Measurements from ENCODE around the gene TENT4B. TPM values are rescaled to one million over a fixed set of nuclear protein-coding genes. Genes with fewer than 3 reads are reported as not detected.

The TENT4B gene
- polyA plus RNA-seq, 2 of the 4 experiments (the other 2 are of a cell fraction) = 12.2 to 19.4 TPM

GRCh38 chr16:50229149-50229726, 76.1 kb downstream of the TENT4B start:
- Histone ChIP-seq H3K27ac (no peak overlapping the region), H3K4me2 (no peak overlapping the region), H3K9me3 (no peaks in the 10 kb centered on the region), H3K4me3 (no peak overlapping the region), H3K4me1 (peaks cover 8% of the 10 kb centered on the region)
- ChIA-PET POLR2A (no interaction called here), CTCF (interaction anchor here (0.6 to 1.5 kb wide), 2 partner anchors 204 to 436 kb away, joined by 3 read pairs; partner anchors contain the start of gene CNEP1R1)
- TF ChIP-seq HEYL (CRISPR knock-in tag; IDR thresholded peaks at IDR 0.05) (no peak), SREBF2 (IDR thresholded peaks at IDR 0.05) (no peak), CEBPB (IDR thresholded peaks at IDR 0.05) (no peak), FOXS1 (CRISPR knock-in tag; IDR thresholded peaks at IDR 0.05) (no peak), EHMT2 (IDR thresholded peaks at IDR 0.05; ENCODE audit: low read depth) (no peak), HES2 (IDR thresholded peaks at IDR 0.05) (no peak), GATA3 (IDR thresholded peaks at IDR 0.05; ENCODE audit: borderline replicate concordance) (no peak), BCL3 (IDR thresholded peaks at IDR 0.05) (no peak), HOXB5 (CRISPR knock-in tag; IDR thresholded peaks at IDR 0.05) (no peak), RAD21 (conservative IDR thresholded peaks at IDR 0.05 in 1 of 2, IDR thresholded peaks at IDR 0.05 in 1 of 2) (no peak), POLR2AphosphoS2 (conservative IDR thresholded peaks at IDR 0.05; ENCODE audit: low read length) (no peak), MAZ (IDR thresholded peaks at IDR 0.05; ENCODE audit: borderline replicate concordance, low read depth, low read length) (no peak), HDAC2 (IDR thresholded peaks at IDR 0.05) (no peak), ZSCAN20 (CRISPR knock-in tag; IDR thresholded peaks at IDR 0.05) (no peak)
- DNase-seq (ENCODE audit: low read depth in 1 of 2, low spot score in 1 of 2) = no peak
- ATAC-seq = no peak
- no peak for FAIRE-seq
- WGBS (ENCODE audit: missing lambda C conversion rate) = 96% methylated on average over 10 of the region's 10 CpGs

- no peak for FAIRE-seq
- no peak for TF ChIP-seq KDM5A (IDR thresholded peaks at IDR 0.05)
- no peak for TF ChIP-seq CBX2 (IDR thresholded peaks at IDR 0.05; ENCODE audit: borderline replicate concordance, low read depth)
- no peak for TF ChIP-seq CBX8 (IDR thresholded peaks at IDR 0.05)
- TF ChIP-seq CHD4 (IDR thresholded peaks at IDR 0.05; ENCODE audit: borderline replicate concordance) = no peak
- no peak for TF ChIP-seq RARB (CRISPR knock-in tag; IDR thresholded peaks at IDR 0.05)
- TF ChIP-seq RFX5 (IDR thresholded peaks at IDR 0.05) = no peak
- no peak for TF ChIP-seq BCL3 (IDR thresholded peaks at IDR 0.05)
- no peak for TF ChIP-seq NFE2L2 (conservative IDR thresholded peaks at IDR 0.05; ENCODE audit: low read length)
- TF ChIP-seq JUN (IDR thresholded peaks at IDR 0.05) = no peak
- TF ChIP-seq TFCP2L1 (CRISPR knock-in tag; IDR thresholded peaks at IDR 0.05) = no peak
- TF ChIP-seq BHLHE40 (IDR thresholded peaks at IDR 0.05; ENCODE audit: low read depth, low read length) = no peak
- TF ChIP-seq FOSB (CRISPR knock-in tag; IDR thresholded peaks at IDR 0.05) = no peak
- no peak for TF ChIP-seq CHD2 (IDR thresholded peaks at IDR 0.05; ENCODE audit: low read length, partially characterized antibody)
- TF ChIP-seq CEBPB (IDR thresholded peaks at IDR 0.05) = no peak
- TF ChIP-seq ZFP36 (IDR thresholded peaks at IDR 0.05; ENCODE audit: borderline replicate concordance, partially characterized antibody) = no peak
- no peak for TF ChIP-seq USF2 (IDR thresholded peaks at IDR 0.05)
- no peak for TF ChIP-seq ELK1 (IDR thresholded peaks at IDR 0.05; ENCODE audit: low read depth, low read length)
- H3K4me3 ChIP-seq = no peak overlapping the region
- peak in 1 of 2 experiments; percentile 33; a peak in 2 of 6 replicates for ATAC-seq
- no peak for DNase-seq (ENCODE audit: low read depth in 1 of 2, low spot score in 1 of 2)
- H3K4me1 ChIP-seq = peaks cover 20% of the 10 kb centered on the region
- POLR2A ChIA-PET = interaction anchor here (0.5 kb wide), 1 partner anchor 134 kb away, joined by 4 read pairs; the partner anchor contains the start of gene BRD7
- H3K4me2 ChIP-seq = peak overlapping the region; percentile 42
- WGBS (ENCODE audit: missing lambda C conversion rate) = 57% methylated on average over 5 of the region's 5 CpGs
- CTCF ChIA-PET = interaction anchor here (1.1 to 1.3 kb wide), 2 partner anchors 11 to 24 kb away, joined by 3 to 5 read pairs; no protein-coding TSS in a partner anchor
- H3K9me3 ChIP-seq = peaks cover 11% of the 10 kb centered on the region; the same call in 1 of the 3 replicates
- H3K27ac ChIP-seq = peak overlapping the region; percentile 18 to 34; a peak in 3 of 6 replicates
These were observed 81.9 kb downstream of the TENT4B start for GRCh38 chr16:50234771-50235556.

Data from A549 (cell line).